ENCODE data around the gene TMED5. TPM values are rescaled to one million over a fixed set of nuclear protein-coding genes. Genes with fewer than 3 reads are reported as not detected.

TMED5 gene
- total and polyA plus RNA-seq, 2 experiments from 2014 or later, result 25.0 to 45.2 TPM

DNA sequence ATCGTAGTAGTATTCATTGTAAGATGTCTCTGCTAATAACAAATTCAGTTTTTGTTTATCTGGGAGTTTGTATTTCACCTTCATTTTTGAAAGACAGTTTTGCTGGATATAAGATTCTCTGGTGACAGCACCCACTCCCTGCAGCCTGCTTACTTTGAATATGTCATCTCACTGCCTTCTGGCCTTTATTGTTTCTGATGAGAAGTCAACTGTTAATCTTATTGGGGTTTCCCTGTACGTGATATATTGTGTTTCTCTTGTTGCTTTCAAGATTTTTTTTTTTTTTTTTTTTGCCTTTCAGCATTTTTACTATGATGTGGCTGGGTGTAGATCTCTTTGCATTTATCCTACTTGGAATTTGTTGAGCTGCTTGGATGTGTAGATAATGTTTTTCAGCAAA is 71.9 kb downstream of the TMED5 start:
- Histone ChIP-seq H3K79me2 (replicated peaks; ENCODE audit: insufficient read depth) (peaks cover 100% of the 10 kb centered on the region), H3K36me3 (ENCODE audit: insufficient read depth) (no peaks in the 10 kb centered on the region), H3K4me3 (no peak overlapping the region), H3K27me3 (ENCODE audit: insufficient read depth) (no peaks in the 10 kb centered on the region), H3K4me2 (no peak overlapping the region), H3K4me1 (ENCODE audit: insufficient read depth) (peaks cover 28% of the 10 kb centered on the region), H3F3A (replicated peaks; ENCODE audit: low read depth) (no peaks in the 10 kb centered on the region), H3K9me2 (ENCODE audit: insufficient read depth) (no peaks in the 10 kb centered on the region), H2AFZ (no peak overlapping the region), H4K20me1 (replicated peaks; ENCODE audit: insufficient read depth) (peaks cover 58% of the 10 kb centered on the region), H3K27ac (ENCODE audit: low read depth) (no peak overlapping the region)
- peaks cover 6% of the 10 kb centered on the region; the same call in 2 of the 3 replicates for H3K9me3 Mint-ChIP-seq
- DNase-seq (ENCODE audit: low spot score) (no peak), ATAC-seq (no peak)
- no peak overlapping the region for H3K27ac Mint-ChIP-seq
- H3K4me1 Mint-ChIP-seq, result peaks cover 47% of the 10 kb centered on the region
- peaks cover 64% of the 10 kb centered on the region for H3K36me3 Mint-ChIP-seq (ENCODE audit: low read depth)
- no peak overlapping the region for H3K4me3 Mint-ChIP-seq
- TF ChIP-seq ZNF331 (CRISPR knock-in tag; IDR thresholded peaks at IDR 0.05; ENCODE audit: low read depth), result no peak
- no peak for TF ChIP-seq CTCF (conservative IDR thresholded peaks at IDR 0.05; ENCODE audit: low read depth in 2 of 2)
- TF ChIP-seq, protein P1, sequence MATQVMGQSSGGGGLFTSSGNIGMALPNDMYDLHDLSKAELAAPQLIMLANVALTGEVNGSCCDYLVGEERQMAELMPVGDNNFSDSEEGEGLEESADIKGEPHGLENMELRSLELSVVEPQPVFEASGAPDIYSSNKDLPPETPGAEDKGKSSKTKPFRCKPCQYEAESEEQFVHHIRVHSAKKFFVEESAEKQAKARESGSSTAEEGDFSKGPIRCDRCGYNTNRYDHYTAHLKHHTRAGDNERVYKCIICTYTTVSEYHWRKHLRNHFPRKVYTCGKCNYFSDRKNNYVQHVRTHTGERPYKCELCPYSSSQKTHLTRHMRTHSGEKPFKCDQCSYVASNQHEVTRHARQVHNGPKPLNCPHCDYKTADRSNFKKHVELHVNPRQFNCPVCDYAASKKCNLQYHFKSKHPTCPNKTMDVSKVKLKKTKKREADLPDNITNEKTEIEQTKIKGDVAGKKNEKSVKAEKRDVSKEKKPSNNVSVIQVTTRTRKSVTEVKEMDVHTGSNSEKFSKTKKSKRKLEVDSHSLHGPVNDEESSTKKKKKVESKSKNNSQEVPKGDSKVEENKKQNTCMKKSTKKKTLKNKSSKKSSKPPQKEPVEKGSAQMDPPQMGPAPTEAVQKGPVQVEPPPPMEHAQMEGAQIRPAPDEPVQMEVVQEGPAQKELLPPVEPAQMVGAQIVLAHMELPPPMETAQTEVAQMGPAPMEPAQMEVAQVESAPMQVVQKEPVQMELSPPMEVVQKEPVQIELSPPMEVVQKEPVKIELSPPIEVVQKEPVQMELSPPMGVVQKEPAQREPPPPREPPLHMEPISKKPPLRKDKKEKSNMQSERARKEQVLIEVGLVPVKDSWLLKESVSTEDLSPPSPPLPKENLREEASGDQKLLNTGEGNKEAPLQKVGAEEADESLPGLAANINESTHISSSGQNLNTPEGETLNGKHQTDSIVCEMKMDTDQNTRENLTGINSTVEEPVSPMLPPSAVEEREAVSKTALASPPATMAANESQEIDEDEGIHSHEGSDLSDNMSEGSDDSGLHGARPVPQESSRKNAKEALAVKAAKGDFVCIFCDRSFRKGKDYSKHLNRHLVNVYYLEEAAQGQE (IDR thresholded peaks at IDR 0.05; ENCODE audit: unreplicated experiment), result no peak
- TF ChIP-seq, protein P2, sequence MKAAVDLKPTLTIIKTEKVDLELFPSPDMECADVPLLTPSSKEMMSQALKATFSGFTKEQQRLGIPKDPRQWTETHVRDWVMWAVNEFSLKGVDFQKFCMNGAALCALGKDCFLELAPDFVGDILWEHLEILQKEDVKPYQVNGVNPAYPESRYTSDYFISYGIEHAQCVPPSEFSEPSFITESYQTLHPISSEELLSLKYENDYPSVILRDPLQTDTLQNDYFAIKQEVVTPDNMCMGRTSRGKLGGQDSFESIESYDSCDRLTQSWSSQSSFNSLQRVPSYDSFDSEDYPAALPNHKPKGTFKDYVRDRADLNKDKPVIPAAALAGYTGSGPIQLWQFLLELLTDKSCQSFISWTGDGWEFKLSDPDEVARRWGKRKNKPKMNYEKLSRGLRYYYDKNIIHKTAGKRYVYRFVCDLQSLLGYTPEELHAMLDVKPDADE (IDR thresholded peaks at IDR 0.05), result no peak
- no peak for TF ChIP-seq CREB1 (CRISPR knock-in tag; IDR thresholded peaks at IDR 0.05; ENCODE audit: low read depth)
- no peak for TF ChIP-seq POLR2AphosphoS5 (IDR thresholded peaks at IDR 0.05; ENCODE audit: low read depth)
- TF ChIP-seq EZH2phosphoT487 (IDR thresholded peaks at IDR 0.05; ENCODE audit: unreplicated experiment), result no peak
- TF ChIP-seq NANOG (IDR thresholded peaks at IDR 0.05; ENCODE audit: borderline replicate concordance), result no peak
- no peak for TF ChIP-seq ZNF114 (CRISPR knock-in tag; IDR thresholded peaks at IDR 0.05)
- no peak for TF ChIP-seq JUNB (IDR thresholded peaks at IDR 0.05; ENCODE audit: unreplicated experiment)
- H3K27me3 Mint-ChIP-seq (ENCODE audit: insufficient read depth, low read depth, poor library complexity), result peaks cover 5% of the 10 kb centered on the region

DNA sequence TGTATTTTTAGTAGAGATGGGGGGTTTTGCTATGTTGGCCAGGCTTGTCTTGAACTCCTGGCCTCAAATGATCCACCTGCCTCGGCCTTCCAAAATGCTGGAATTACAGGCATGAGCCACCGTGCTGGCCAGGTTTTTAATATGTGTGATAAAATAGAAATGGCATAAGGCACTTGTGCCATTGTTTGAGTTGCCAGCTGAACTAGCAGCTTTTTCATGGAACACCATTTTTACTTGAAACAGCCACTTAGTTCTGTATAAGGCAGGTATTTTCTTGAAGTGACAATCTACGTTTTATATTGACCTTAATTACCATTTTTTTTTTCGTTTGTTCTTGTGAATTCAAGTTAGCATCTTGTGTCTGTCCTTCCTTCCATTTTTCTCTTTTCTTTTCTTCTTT is 72.8 kb downstream of the TMED5 start:
- DNase-seq (ENCODE audit: low spot score), result no peak
- Histone ChIP-seq H3F3A (replicated peaks; ENCODE audit: low read depth) (no peaks in the 10 kb centered on the region), H3K4me2 (no peak overlapping the region), H3K27ac (ENCODE audit: low read depth) (no peak overlapping the region), H3K79me2 (replicated peaks; ENCODE audit: insufficient read depth) (peaks cover 100% of the 10 kb centered on the region), H2AFZ (no peak overlapping the region), H3K9me2 (ENCODE audit: insufficient read depth) (no peaks in the 10 kb centered on the region), H3K27me3 (ENCODE audit: insufficient read depth) (no peaks in the 10 kb centered on the region), H4K20me1 (replicated peaks; ENCODE audit: insufficient read depth) (peaks cover 65% of the 10 kb centered on the region), H3K36me3 (ENCODE audit: insufficient read depth) (no peaks in the 10 kb centered on the region), H3K4me3 (no peak overlapping the region), H3K4me1 (ENCODE audit: insufficient read depth) (peaks cover 28% of the 10 kb centered on the region)
- no peak for ATAC-seq
- Mint-ChIP-seq H3K4me3 (no peak overlapping the region), H3K36me3 (ENCODE audit: low read depth) (peaks cover 59% of the 10 kb centered on the region), H3K9me3 (peaks cover 6% of the 10 kb centered on the region; the same call in 2 of the 3 replicates), H3K27me3 (ENCODE audit: insufficient read depth, low read depth, poor library complexity) (peaks cover 2% of the 10 kb centered on the region), H3K27ac (no peak overlapping the region), H3K4me1 (peaks cover 39% of the 10 kb centered on the region)
- TF ChIP-seq STAT1 (IDR thresholded peaks at IDR 0.05; ENCODE audit: unreplicated experiment) (no peak), NANOG (IDR thresholded peaks at IDR 0.05; ENCODE audit: borderline replicate concordance) (no peak), EZH2 (IDR thresholded peaks at IDR 0.05; ENCODE audit: low read depth, unreplicated experiment) (no peak), ZNF331 (CRISPR knock-in tag; IDR thresholded peaks at IDR 0.05; ENCODE audit: low read depth) (no peak), CREB1 (CRISPR knock-in tag; IDR thresholded peaks at IDR 0.05; ENCODE audit: low read depth) (no peak), JUNB (IDR thresholded peaks at IDR 0.05; ENCODE audit: unreplicated experiment) (no peak), ZNF114 (CRISPR knock-in tag; IDR thresholded peaks at IDR 0.05) (no peak)
- TF ChIP-seq, protein P1 (IDR thresholded peaks at IDR 0.05; ENCODE audit: unreplicated experiment), result no peak
